Measurements from ENCODE around the gene PRR15. TPM values are rescaled to one million over a fixed set of nuclear protein-coding genes. Genes with fewer than 3 reads are reported as not detected.

PRR15 gene
- total and polyA plus RNA-seq, 2 of the 4 experiments (the other 2 are of a cell fraction), result not detected

DNA sequence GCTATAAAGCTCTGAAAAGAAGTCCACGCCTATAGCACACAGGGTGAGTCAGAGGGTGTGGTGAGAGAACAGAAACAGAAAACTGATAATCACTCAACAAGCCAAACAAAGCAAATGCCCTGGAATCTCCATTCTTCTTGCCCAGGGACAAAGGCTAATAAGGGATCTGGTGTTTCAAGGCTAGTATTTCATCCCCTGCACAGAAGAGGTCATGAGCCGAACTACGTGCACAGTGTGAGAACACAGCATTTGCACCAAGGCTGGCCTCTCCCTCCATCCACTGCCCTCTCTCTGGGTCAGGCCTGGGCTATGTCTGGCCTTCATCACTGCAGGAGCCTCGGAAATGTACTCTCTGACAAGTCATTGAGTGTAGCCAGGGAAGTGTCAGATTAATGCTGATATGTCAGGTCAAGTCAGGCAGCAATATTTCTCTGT lies 42.7 kb downstream of the PRR15 start:
- ChIA-PET CTCF (no interaction called here), POLR2A (ENCODE audit: unreplicated experiment) (no interaction called here)
- DNase-seq (no peak), ATAC-seq (ENCODE audit: low read depth) (no peak)
- in situ Hi-C loops (cut with MboI; ENCODE audit: low sequenced_read_pairs) (no loop called here), intact Hi-C loops (cut with micrococcal nuclease) (no loop called here), dilution Hi-C loops (cut with HindIII; ENCODE audit: low sequenced_read_pairs, unreplicated experiment) (no loop called here)
- no peaks in the 10 kb centered on the region for H3K27me3 ChIP-seq (ENCODE audit: control insufficient read depth, insufficient read depth, low read length)
- no peak overlapping the region for H2BK5ac ChIP-seq (ENCODE audit: low read depth, low read length, poor library complexity, severe bottlenecking)
- H3K79me1 ChIP-seq (ENCODE audit: low read depth in 1 of 2, low read length in 2 of 2), result no peaks in the 10 kb centered on the region
- H4K5ac ChIP-seq (ENCODE audit: low read depth, low read length), result no peak overlapping the region
- H2AFZ ChIP-seq (replicated peaks; ENCODE audit: low read length, poor library complexity), result no peak overlapping the region
- H2AK5ac ChIP-seq (ENCODE audit: low read depth, low read length), result no peak overlapping the region
- H4K8ac ChIP-seq (ENCODE audit: low read depth in 2 of 2, low read length in 2 of 2), result no peak overlapping the region
- no peak overlapping the region for H3K4me2 ChIP-seq (ENCODE audit: low read depth, low read length)
- H3K36me3 ChIP-seq (ENCODE audit: control insufficient read depth, insufficient read depth, low read length), result no peaks in the 10 kb centered on the region
- TF ChIP-seq MAZ (IDR thresholded peaks at IDR 0.05; ENCODE audit: borderline replicate concordance, low read depth, low read length) (no peak), SMC3 (IDR thresholded peaks at IDR 0.05; ENCODE audit: low read depth, low read length) (no peak), RFX5 (IDR thresholded peaks at IDR 0.05; ENCODE audit: low read depth, low read length) (no peak), POLR2A (IDR thresholded peaks at IDR 0.05; ENCODE audit: low read depth, low read length) (no peak), NFE2L2 (IDR thresholded peaks at IDR 0.05; ENCODE audit: low read depth, low read length) (no peak), MXI1 (IDR thresholded peaks at IDR 0.05; ENCODE audit: borderline replicate concordance, low read depth, low read length) (no peak)
- TF ChIP-seq, protein P1, sequence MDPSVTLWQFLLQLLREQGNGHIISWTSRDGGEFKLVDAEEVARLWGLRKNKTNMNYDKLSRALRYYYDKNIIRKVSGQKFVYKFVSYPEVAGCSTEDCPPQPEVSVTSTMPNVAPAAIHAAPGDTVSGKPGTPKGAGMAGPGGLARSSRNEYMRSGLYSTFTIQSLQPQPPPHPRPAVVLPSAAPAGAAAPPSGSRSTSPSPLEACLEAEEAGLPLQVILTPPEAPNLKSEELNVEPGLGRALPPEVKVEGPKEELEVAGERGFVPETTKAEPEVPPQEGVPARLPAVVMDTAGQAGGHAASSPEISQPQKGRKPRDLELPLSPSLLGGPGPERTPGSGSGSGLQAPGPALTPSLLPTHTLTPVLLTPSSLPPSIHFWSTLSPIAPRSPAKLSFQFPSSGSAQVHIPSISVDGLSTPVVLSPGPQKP (IDR thresholded peaks at IDR 0.05; ENCODE audit: borderline replicate concordance, low read depth, low read length), result no peak
- TF ChIP-seq, protein P2, sequence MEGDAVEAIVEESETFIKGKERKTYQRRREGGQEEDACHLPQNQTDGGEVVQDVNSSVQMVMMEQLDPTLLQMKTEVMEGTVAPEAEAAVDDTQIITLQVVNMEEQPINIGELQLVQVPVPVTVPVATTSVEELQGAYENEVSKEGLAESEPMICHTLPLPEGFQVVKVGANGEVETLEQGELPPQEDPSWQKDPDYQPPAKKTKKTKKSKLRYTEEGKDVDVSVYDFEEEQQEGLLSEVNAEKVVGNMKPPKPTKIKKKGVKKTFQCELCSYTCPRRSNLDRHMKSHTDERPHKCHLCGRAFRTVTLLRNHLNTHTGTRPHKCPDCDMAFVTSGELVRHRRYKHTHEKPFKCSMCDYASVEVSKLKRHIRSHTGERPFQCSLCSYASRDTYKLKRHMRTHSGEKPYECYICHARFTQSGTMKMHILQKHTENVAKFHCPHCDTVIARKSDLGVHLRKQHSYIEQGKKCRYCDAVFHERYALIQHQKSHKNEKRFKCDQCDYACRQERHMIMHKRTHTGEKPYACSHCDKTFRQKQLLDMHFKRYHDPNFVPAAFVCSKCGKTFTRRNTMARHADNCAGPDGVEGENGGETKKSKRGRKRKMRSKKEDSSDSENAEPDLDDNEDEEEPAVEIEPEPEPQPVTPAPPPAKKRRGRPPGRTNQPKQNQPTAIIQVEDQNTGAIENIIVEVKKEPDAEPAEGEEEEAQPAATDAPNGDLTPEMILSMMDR (conservative IDR thresholded peaks at IDR 0.05; ENCODE audit: low read depth, low read length), result no peak
- no peak overlapping the region for H2BK20ac ChIP-seq (ENCODE audit: low read depth, low read length)
- H3K14ac ChIP-seq (replicated peaks; ENCODE audit: low read depth, low read length), result no peak overlapping the region
- no peak overlapping the region for H3K4ac ChIP-seq (ENCODE audit: low read depth, low read length)
- H3K4me3 ChIP-seq (ENCODE audit: insufficient read depth, low read depth, low read length), result no peak overlapping the region
- H3K23ac ChIP-seq (ENCODE audit: low read depth, low read length), result no peak overlapping the region
- H4K20me1 ChIP-seq (ENCODE audit: insufficient read depth, low read length), result no peaks in the 10 kb centered on the region
- H3K27ac ChIP-seq (ENCODE audit: insufficient read depth, low read length), result no peak overlapping the region
- no peaks in the 10 kb centered on the region for H3K9me3 ChIP-seq (ENCODE audit: control insufficient read depth, insufficient read depth, low read length)
- H4K91ac ChIP-seq (ENCODE audit: insufficient read depth, low read depth, low read length), result no peak overlapping the region
- H2AK9ac ChIP-seq (replicated peaks; ENCODE audit: low read depth, low read length, poor library complexity), result no peak overlapping the region
- H3K9ac ChIP-seq (ENCODE audit: low read depth, low read length), result no peak overlapping the region
- WGBS, 2 experiments (ENCODE audit: extremely low coverage in 2 of 2, insufficient read length in 1 of 2), result 0% methylated on average over 1 of the region's 4 CpGs; no CpG with 5 or more reads in 1 of the 2 experiments
- H3K56ac ChIP-seq (ENCODE audit: extremely low read depth, insufficient read depth, low read length), result no peak overlapping the region
- no peaks in the 10 kb centered on the region for H3K4me1 ChIP-seq (ENCODE audit: control insufficient read depth, insufficient read depth, low read length)
- BruUV-seq (replicated peaks), result no TSS peak
- no peak overlapping the region for H2BK120ac ChIP-seq (ENCODE audit: low read depth, low read length)
- H3K18ac ChIP-seq (ENCODE audit: low read depth, low read length), result no peak overlapping the region
- no peak overlapping the region for H2BK15ac ChIP-seq (ENCODE audit: low read depth, low read length)
- H3K9me1 ChIP-seq (ENCODE audit: insufficient read depth, low read length), result no peaks in the 10 kb centered on the region
